ENCODE results near the gene SPR.

SPR gene

DNA sequence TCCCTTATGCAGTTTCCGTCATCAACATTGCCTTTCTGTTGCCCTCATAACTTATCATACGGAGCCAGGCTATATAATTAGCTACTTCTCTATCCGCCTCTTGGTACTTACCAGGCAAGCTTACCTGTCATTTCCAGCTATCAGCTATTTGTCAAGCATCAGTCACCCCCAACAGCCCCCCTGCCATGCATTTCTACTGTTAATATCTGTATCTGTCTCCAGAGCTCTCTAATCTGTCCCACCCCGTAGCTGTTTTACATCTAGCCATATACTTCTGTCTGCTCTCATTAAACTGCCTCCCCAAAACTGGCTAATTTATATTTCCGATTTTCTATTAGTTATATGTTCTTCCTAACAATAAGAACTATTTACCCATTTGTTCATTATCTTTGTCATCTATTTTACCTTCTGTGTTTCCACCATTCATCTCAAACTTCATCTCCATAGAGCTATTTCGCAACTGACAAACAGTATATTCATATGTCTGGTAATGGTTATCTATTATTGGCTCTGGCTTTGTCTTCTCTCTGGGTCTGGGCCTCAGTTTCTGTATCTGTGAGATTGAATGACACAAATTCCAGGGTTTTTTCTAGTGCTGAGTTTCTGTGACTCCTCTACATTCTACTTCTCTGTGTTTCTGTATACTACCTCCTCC lies 39.7 kb downstream of the SPR start:
- no peak overlapping the region for H3K27ac ChIP-seq
- TF ChIP-seq ZFX (IDR thresholded peaks at IDR 0.05; ENCODE audit: borderline replicate concordance) = no peak
- TF ChIP-seq, protein P1, sequence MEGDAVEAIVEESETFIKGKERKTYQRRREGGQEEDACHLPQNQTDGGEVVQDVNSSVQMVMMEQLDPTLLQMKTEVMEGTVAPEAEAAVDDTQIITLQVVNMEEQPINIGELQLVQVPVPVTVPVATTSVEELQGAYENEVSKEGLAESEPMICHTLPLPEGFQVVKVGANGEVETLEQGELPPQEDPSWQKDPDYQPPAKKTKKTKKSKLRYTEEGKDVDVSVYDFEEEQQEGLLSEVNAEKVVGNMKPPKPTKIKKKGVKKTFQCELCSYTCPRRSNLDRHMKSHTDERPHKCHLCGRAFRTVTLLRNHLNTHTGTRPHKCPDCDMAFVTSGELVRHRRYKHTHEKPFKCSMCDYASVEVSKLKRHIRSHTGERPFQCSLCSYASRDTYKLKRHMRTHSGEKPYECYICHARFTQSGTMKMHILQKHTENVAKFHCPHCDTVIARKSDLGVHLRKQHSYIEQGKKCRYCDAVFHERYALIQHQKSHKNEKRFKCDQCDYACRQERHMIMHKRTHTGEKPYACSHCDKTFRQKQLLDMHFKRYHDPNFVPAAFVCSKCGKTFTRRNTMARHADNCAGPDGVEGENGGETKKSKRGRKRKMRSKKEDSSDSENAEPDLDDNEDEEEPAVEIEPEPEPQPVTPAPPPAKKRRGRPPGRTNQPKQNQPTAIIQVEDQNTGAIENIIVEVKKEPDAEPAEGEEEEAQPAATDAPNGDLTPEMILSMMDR (IDR thresholded peaks at IDR 0.05) = no peak

GRCh38 chr2:72927619-72928550 lies 40.7 kb downstream of the SPR start:
- TF ChIP-seq, protein P1 (IDR thresholded peaks at IDR 0.05) = no peak
- TF ChIP-seq ZFX (IDR thresholded peaks at IDR 0.05; ENCODE audit: borderline replicate concordance) = no peak
- no peak overlapping the region for H3K27ac ChIP-seq

DNA sequence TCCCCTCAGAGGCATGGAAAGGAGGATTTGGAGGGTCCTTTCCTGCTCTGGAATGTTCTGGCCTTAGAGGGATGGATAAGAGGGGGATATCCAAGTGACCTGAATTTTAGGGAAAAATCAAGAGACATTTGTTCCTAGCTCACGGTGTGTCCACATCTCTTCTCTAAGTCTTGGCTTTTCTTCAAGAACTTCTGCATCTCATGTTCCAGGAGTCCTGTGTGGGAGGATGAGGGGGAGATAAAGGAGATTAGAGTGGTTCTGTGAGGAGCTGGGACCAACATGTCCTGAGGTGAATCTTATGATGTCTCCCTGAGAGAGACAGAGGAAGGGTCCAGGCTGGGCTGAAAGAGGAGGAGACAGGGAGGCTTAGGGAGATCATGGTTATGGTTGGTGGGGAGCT lies 41.8 kb downstream of the SPR start:
- TF ChIP-seq, protein P1 (IDR thresholded peaks at IDR 0.05) = no peak
- no peak for TF ChIP-seq ZFX (IDR thresholded peaks at IDR 0.05; ENCODE audit: borderline replicate concordance)

DNA sequence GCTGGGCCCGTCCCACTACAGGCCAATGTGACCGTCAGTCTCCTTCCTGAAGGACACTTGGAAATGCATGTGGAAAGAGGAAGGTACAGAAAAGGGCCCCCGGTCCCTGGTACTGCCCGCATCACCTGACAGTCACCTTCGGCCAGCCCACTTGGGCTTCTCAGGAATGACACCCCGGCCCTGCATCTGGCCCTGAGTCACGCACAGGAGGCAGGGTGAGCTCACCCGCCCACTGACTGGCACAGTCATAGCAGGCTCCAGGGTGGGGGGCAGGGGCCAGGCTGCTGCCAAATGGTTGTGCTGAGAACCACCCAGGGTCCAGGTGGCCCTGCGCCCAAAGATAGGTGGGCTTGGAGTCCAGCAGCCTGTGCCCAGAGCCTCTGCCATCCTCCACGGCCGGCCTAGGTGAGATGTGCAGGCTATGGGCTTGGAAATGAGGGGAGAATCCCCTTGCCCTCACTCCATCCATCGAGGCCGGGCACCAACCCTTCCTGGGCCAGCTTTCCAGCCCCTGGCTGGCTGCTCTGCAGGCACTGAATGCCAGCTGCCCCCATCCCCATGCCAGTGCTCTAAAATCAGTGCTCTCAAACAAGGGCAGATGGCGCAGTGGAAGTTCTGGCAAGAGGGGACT lies 44.2 kb downstream of the SPR start:
- H3K27ac ChIP-seq = no peak overlapping the region
- no peak for TF ChIP-seq ZFX (IDR thresholded peaks at IDR 0.05; ENCODE audit: borderline replicate concordance)
- TF ChIP-seq, protein P1 (IDR thresholded peaks at IDR 0.05) = no peak

More for the DNA sequence above, 41.8 kb downstream of the SPR start:
- no peak overlapping the region for H3K27ac ChIP-seq

GRCh38 chr2:72932045-72932740 lies 45.0 kb downstream of the SPR start:
- no peak for TF ChIP-seq ZFX (IDR thresholded peaks at IDR 0.05; ENCODE audit: borderline replicate concordance)
- TF ChIP-seq, protein P1 (IDR thresholded peaks at IDR 0.05) = no peak
- H3K27ac ChIP-seq = no peak overlapping the region

DNA sequence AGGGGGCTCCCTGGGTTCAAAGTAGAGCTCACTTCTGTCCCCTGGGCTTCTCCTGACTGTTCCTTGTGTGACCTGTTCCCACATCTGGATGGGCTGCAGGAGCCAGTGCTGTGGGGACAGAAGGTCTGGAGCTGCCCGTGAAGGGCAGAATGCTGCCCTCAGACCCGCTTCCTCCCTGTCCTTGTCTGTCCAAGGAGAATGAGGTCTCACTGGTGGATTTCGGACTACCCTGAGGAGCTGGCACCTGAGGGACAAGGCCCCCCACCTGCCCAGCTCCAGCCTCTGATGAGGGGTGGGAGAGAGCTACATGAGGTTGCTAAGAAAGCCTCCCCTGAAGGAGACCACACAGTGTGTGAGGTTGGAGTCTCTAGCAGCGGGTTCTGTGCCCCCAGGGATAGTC lies 45.6 kb downstream of the SPR start:
- no peak for TF ChIP-seq ZFX (IDR thresholded peaks at IDR 0.05; ENCODE audit: borderline replicate concordance)
- TF ChIP-seq, protein P1 (IDR thresholded peaks at IDR 0.05) = no peak
- H3K27ac ChIP-seq = no peak overlapping the region

All from 22Rv1 (cell line).